Skeletal muscle tissue (tissue), 4 donors: ENCODE measurements around the gene TUBG2. TPM values are rescaled to one million over a fixed set of nuclear protein-coding genes. Genes with fewer than 3 reads are reported as not detected.

Source experiments
- H3K27ac ChIP-seq: one replicate; pipeline ENCODE4 v1.7.0; 2013; ENCODE audit warnings: mild to moderate bottlenecking, low read depth, low read length, inconsistent platforms
- H3K27me3 ChIP-seq, 3 donors: one replicate each; pipeline ENCODE4 v1.7.0; 2013; ENCODE audit warnings: low read length in 3 of 3; ENCODE audit not compliant: control insufficient read depth in 3 of 3, insufficient read depth in 3 of 3
- H3K36me3 ChIP-seq, 3 donors: one replicate each; pipeline ENCODE4 v1.7.0; 2013; ENCODE audit warnings: low read length in 3 of 3; ENCODE audit not compliant: control insufficient read depth in 3 of 3, insufficient read depth in 3 of 3
- H3K4me1 ChIP-seq, 3 donors: one replicate each; pipeline ENCODE4 v1.7.0; 2013; ENCODE audit warnings: low read length in 3 of 3, mild to moderate bottlenecking in 3 of 3; ENCODE audit not compliant: control insufficient read depth in 3 of 3, insufficient read depth in 3 of 3
- H3K4me3 ChIP-seq, 3 donors: one replicate each; pipeline ENCODE4 v1.7.0; 2013; ENCODE audit warnings: low read length in 3 of 3
- H3K9ac ChIP-seq, 3 donors: one replicate each; pipeline ENCODE4 v1.7.0; 2013; ENCODE audit warnings: low read length in 3 of 3, mild to moderate bottlenecking in 3 of 3, moderate library complexity in 2 of 3, low read depth in 1 of 3
- H3K9me3 ChIP-seq, 3 donors: one replicate each; pipeline ENCODE4 v1.7.0; 2013; ENCODE audit warnings: low read length in 3 of 3; ENCODE audit not compliant: control insufficient read depth in 3 of 3
- total RNA-seq: library from RNA; depleted of rRNA; stranded (reverse); fragments of >200 nt; gene quantifications from one replicate; pipeline ENCODE4 v1.2.3, GENCODE V29; 2014
- donor health status: Osteomylitis.

The TUBG2 gene
- total RNA-seq, 1 donor from 2014 or later: 1.6 TPM

- Histone ChIP-seq H3K4me3 (peak within 1 kb of the TSS; percentile 90 to 94 (median 93)), H3K9ac (peak within 1 kb of the TSS; percentile 94 to 97 (median 95)), H3K9me3 (no peaks in the 10 kb centered on the region), H3K4me1 (peaks cover 49 to 73% (median 49%) of the 10 kb centered on the region in 3 donors), H3K27me3 (no peaks in the 10 kb centered on the region), H3K36me3 (peaks cover 17 to 21% (median 20%) of the 10 kb centered on the region in 3 donors), H3K27ac (peak within 1 kb of the TSS; percentile 97)
Observed at GRCh38 chr17:42676424-42677011, 17.4 kb downstream of the TUBG2 start, which contains the start of gene PLEKHH3. PLEKHH3 (minus strand) TSS chr17:42676994; CDS start chr17:42676563, 431 bp downstream.

GRCh38 chr17:42677012-42677857, 18.2 kb downstream of the TUBG2 start:
- Histone ChIP-seq H3K9me3 (no peaks in the 10 kb centered on the region), H3K36me3 (peaks cover 11 to 16% (median 15%) of the 10 kb centered on the region in 3 donors), H3K4me1 (peaks cover 53 to 72% (median 56%) of the 10 kb centered on the region in 3 donors), H3K27me3 (peaks cover 0 to 2% (median 0%) of the 10 kb centered on the region in 3 donors), H3K4me3 (peak overlapping the region; percentile 86 to 94 (median 90)), H3K27ac (peak overlapping the region; percentile 97), H3K9ac (peak overlapping the region; percentile 85 to 97 (median 91))

- Histone ChIP-seq H3K4me3 (peak overlapping the region; percentile 78 to 86 (median 81)), H3K9me3 (no peaks in the 10 kb centered on the region), H3K27ac (peak overlapping the region; percentile 96), H3K9ac (peak overlapping the region; percentile 85 to 91 (median 89)), H3K27me3 (peaks cover 0 to 3% (median 0%) of the 10 kb centered on the region in 3 donors), H3K36me3 (peaks cover 1 to 8% (median 6%) of the 10 kb centered on the region in 3 donors), H3K4me1 (peaks cover 57 to 72% (median 60%) of the 10 kb centered on the region in 3 donors)
Observed at GRCh38 chr17:42677921-42678781, 19.1 kb downstream of the TUBG2 start.

GRCh38 chr17:42678951-42679491, 19.9 kb downstream of the TUBG2 start:
- peaks cover 56 to 73% (median 61%) of the 10 kb centered on the region in 3 donors for H3K4me1 ChIP-seq

GRCh38 chr17:42679492-42680330, 20.6 kb downstream of the TUBG2 start:
- H3K9me3 ChIP-seq: no peaks in the 10 kb centered on the region
- H3K27me3 ChIP-seq: peaks cover 0 to 3% (median 0%) of the 10 kb centered on the region in 3 donors
- H3K4me3 ChIP-seq: peak overlapping the region; percentile 72 to 92 (median 86)
- H3K27ac ChIP-seq: peak overlapping the region; percentile 96
- H3K4me1 ChIP-seq: peaks cover 53 to 69% (median 57%) of the 10 kb centered on the region in 3 donors
- peak overlapping the region; percentile 84 to 92 (median 91) for H3K9ac ChIP-seq
- no peaks in the 10 kb centered on the region for H3K36me3 ChIP-seq

More at GRCh38 chr17:42678951-42679491, 19.9 kb downstream of the TUBG2 start:
- Histone ChIP-seq H3K4me3 (peak overlapping the region; percentile 73 to 92 (median 86)), H3K9ac (peak overlapping the region; percentile 84 to 92 (median 91)), H3K9me3 (no peaks in the 10 kb centered on the region), H3K27me3 (peaks cover 0 to 3% (median 0%) of the 10 kb centered on the region in 3 donors), H3K27ac (peak overlapping the region; percentile 96), H3K36me3 (peaks cover 0 to 2% (median 0%) of the 10 kb centered on the region in 3 donors)

- Histone ChIP-seq H3K27ac (peak overlapping the region; percentile 96), H3K36me3 (peaks cover 4 to 6% (median 4%) of the 10 kb centered on the region in 3 donors), H3K4me3 (peak overlapping the region; percentile 72 to 92 (median 86)), H3K27me3 (peaks cover 0 to 3% (median 0%) of the 10 kb centered on the region in 3 donors), H3K9ac (peak overlapping the region; percentile 84 to 92 (median 91)), H3K4me1 (peaks cover 51 to 68% (median 56%) of the 10 kb centered on the region in 3 donors), H3K9me3 (no peaks in the 10 kb centered on the region)
Observed at GRCh38 chr17:42680331-42680808, 21.3 kb downstream of the TUBG2 start.

- Histone ChIP-seq H3K27me3 (peaks cover 0 to 3% (median 0%) of the 10 kb centered on the region in 3 donors), H3K9ac (peak within 1 kb of the TSS; percentile 56 to 76 (median 61)), H3K36me3 (peaks cover 7 to 18% (median 13%) of the 10 kb centered on the region in 3 donors), H3K4me3 (peak within 1 kb of the TSS; percentile 56 to 67 (median 66)), H3K27ac (peak within 1 kb of the TSS; percentile 64), H3K4me1 (peaks cover 51 to 62% (median 56%) of the 10 kb centered on the region in 3 donors), H3K9me3 (no peaks in the 10 kb centered on the region)
Observed at GRCh38 chr17:42681976-42682721, 23.1 kb downstream of the TUBG2 start, which contains the start of gene CNTNAP1. CNTNAP1 (plus strand) TSS chr17:42682531; CDS start chr17:42682830, 299 bp downstream.
